ENCODE measurements around the gene TPK1. TPM values are rescaled to one million over a fixed set of nuclear protein-coding genes. Genes with fewer than 3 reads are reported as not detected.

Gene TPK1
- total and polyA plus RNA-seq, 2 of the 4 experiments (the other 2 are of a cell fraction): 0.38 to 1.8 TPM

- Histone ChIP-seq H2BK20ac (ENCODE audit: low read depth, low read length) (no peak overlapping the region), H3K18ac (ENCODE audit: low read depth, low read length) (no peak overlapping the region), H3K4ac (ENCODE audit: low read depth, low read length) (no peak overlapping the region), H3K4me3 (ENCODE audit: insufficient read depth, low read depth, low read length) (no peak overlapping the region), H2BK120ac (ENCODE audit: low read depth, low read length) (no peak overlapping the region), H2BK15ac (ENCODE audit: low read depth, low read length) (no peak overlapping the region), H3K27me3 (ENCODE audit: control insufficient read depth, insufficient read depth, low read length) (no peaks in the 10 kb centered on the region), H4K20me1 (ENCODE audit: insufficient read depth, low read length) (no peaks in the 10 kb centered on the region), H3K36me3 (ENCODE audit: control insufficient read depth, insufficient read depth, low read length) (no peaks in the 10 kb centered on the region), H2BK5ac (ENCODE audit: low read depth, low read length, poor library complexity, severe bottlenecking) (no peak overlapping the region), H3K23ac (ENCODE audit: low read depth, low read length) (no peak overlapping the region), H3K56ac (ENCODE audit: extremely low read depth, insufficient read depth, low read length) (no peak overlapping the region), H3K9ac (ENCODE audit: low read depth, low read length) (no peak overlapping the region), H3K4me2 (ENCODE audit: low read depth, low read length) (no peak overlapping the region), H3K4me1 (ENCODE audit: control insufficient read depth, insufficient read depth, low read length) (no peaks in the 10 kb centered on the region), H4K5ac (ENCODE audit: low read depth, low read length) (no peak overlapping the region), H3K27ac (ENCODE audit: insufficient read depth, low read length) (no peak overlapping the region), H2AK9ac (replicated peaks; ENCODE audit: low read depth, low read length, poor library complexity) (no peak overlapping the region), H2AK5ac (ENCODE audit: low read depth, low read length) (no peak overlapping the region), H3K9me1 (ENCODE audit: insufficient read depth, low read length) (no peaks in the 10 kb centered on the region), H3K79me1 (ENCODE audit: low read depth in 1 of 2, low read length in 2 of 2) (no peaks in the 10 kb centered on the region), H4K91ac (ENCODE audit: insufficient read depth, low read depth, low read length) (no peak overlapping the region), H4K8ac (ENCODE audit: low read depth in 2 of 2, low read length in 2 of 2) (no peak overlapping the region), H2AFZ (replicated peaks; ENCODE audit: low read length, poor library complexity) (no peak overlapping the region), H3K9me3 (ENCODE audit: control insufficient read depth, insufficient read depth, low read length) (no peaks in the 10 kb centered on the region), H3K14ac (replicated peaks; ENCODE audit: low read depth, low read length) (no peak overlapping the region)
- intact Hi-C loops (cut with micrococcal nuclease) (no loop called here), dilution Hi-C loops (cut with HindIII; ENCODE audit: low sequenced_read_pairs, unreplicated experiment) (no loop called here), in situ Hi-C loops (cut with MboI; ENCODE audit: low sequenced_read_pairs) (no loop called here)
- no CpG with 5 or more reads among the region's 2 CpGs for WGBS, 2 experiments (ENCODE audit: extremely low coverage in 2 of 2, insufficient read length in 1 of 2)
- ChIA-PET CTCF (no interaction called here), POLR2A (ENCODE audit: unreplicated experiment) (no interaction called here)
- no TSS peak for BruUV-seq (replicated peaks)
- ATAC-seq (ENCODE audit: low read depth) (no peak), DNase-seq (no peak)
- TF ChIP-seq RAD21 (IDR thresholded peaks at IDR 0.05; ENCODE audit: low read length): no peak
- no peak for TF ChIP-seq MAFK (IDR thresholded peaks at IDR 0.05; ENCODE audit: low read depth, low read length)
- TF ChIP-seq CTCF (conservative IDR thresholded peaks at IDR 0.05; ENCODE audit: low read depth, low read length): no peak
- TF ChIP-seq ELK1 (IDR thresholded peaks at IDR 0.05; ENCODE audit: borderline replicate concordance, low read depth, low read length): no peak
- TF ChIP-seq RCOR1 (IDR thresholded peaks at IDR 0.05; ENCODE audit: insufficient replicate concordance, low read length): no peak
Measured at GRCh38 chr7:144786522-144786921, 49.3 kb downstream of the TPK1 start.
